Gastroesophageal sphincter (tissue), 4 donors: ENCODE results near the gene CYCS. TPM values are rescaled to one million over a fixed set of nuclear protein-coding genes. Genes with fewer than 3 reads are reported as not detected.

Experiments used
- ATAC-seq: fragments of 150-250 bp; one replicate; pipeline ENCODE4 v1.9.1; 2016; ENCODE audit warnings: mild to moderate bottlenecking, moderate library complexity
- H3K27ac ChIP-seq, 4 donors: fragments of 200-600 bp; sonication (generic) in 3 of 4; 1 replicate in 3 of 4; 2 replicates in 1 of 4; pipeline ENCODE4 v1.5.1; 2016 to 2019
- H3K27me3 ChIP-seq: fragments of 200-600 bp; sonication (generic); one replicate; pipeline ENCODE4 v1.5.1; 2019
- H3K36me3 ChIP-seq, 2 donors: fragments of 200-600 bp; sonication (generic); one replicate each; pipeline ENCODE4 v1.5.1; 2019; ENCODE audit warnings: control low read depth in 1 of 2
- H3K4me1 ChIP-seq, 3 donors: fragments of 200-600 bp; sonication (generic); 1 replicate in 2 of 3; 2 replicates in 1 of 3; pipeline ENCODE4 v1.5.1; 2016 to 2019; ENCODE audit warnings: control low read depth in 2 of 3
- H3K4me3 ChIP-seq, 2 donors: fragments of 200-600 bp; sonication (generic); one replicate each; pipeline ENCODE4 v1.5.1; 2019; ENCODE audit warnings: mild to moderate bottlenecking in 1 of 2, moderate library complexity in 1 of 2
- H3K9me3 ChIP-seq, 3 donors: fragments of 200-600 bp; sonication (generic); one replicate each; pipeline ENCODE4 v1.5.1; 2017 to 2019; ENCODE audit warnings: control low read depth in 2 of 3
- CTCF ChIP-seq, 4 experiments: fragments of 200-600 bp in 2 of 4; fragments of 450-650 bp in 2 of 4; sonication (generic) in 1 of 4; IDR thresholded peaks; one replicate each; pipeline ENCODE4 v1.5.1; 2017 to 2019; ENCODE audit warnings: antibody characterized with exemption in 4 of 4, mild to moderate bottlenecking in 2 of 4, moderate library complexity in 2 of 4
- EP300 ChIP-seq: sonication (generic); formaldehyde crosslinking; IDR thresholded peaks from one replicate; pipeline ENCODE4 v1.6.1; 2017; ENCODE audit warnings: antibody characterized with exemption, mild to moderate bottlenecking
- POLR2A ChIP-seq, 2 donors: fragments of 450-650 bp; IDR thresholded peaks; one replicate each; pipeline ENCODE4 v1.6.1; 2017; ENCODE audit warnings: antibody characterized with exemption in 2 of 2, mild to moderate bottlenecking in 2 of 2, moderate library complexity in 1 of 2
- POLR2AphosphoS5 ChIP-seq: sonication (generic); formaldehyde crosslinking; IDR thresholded peaks from one replicate; pipeline ENCODE4 v1.6.1; 2017; ENCODE audit warnings: antibody characterized with exemption
- WGBS, 2 donors: methylation state at CpG; one replicate each; pipeline ENCODE4 v1.1.5; 2018; ENCODE audit warnings: low coverage in 1 of 2; 5-methylcytosine and 5-hydroxymethylcytosine counted together
- total RNA-seq, 4 donors: library from RNA; depleted of rRNA; stranded (reverse); fragments of >200 nt; gene quantifications; one replicate each; pipeline ENCODE4 v1.1.0, GENCODE V29; 2016

The CYCS gene
- total RNA-seq, 4 donors from 2014 or later: 44.2 to 61.2 (median 48.5) TPM

GRCh38 chr7:25075459-25075858, 49.6 kb downstream of the CYCS start:
- H3K27me3 ChIP-seq: no peaks in the 10 kb centered on the region
- TF ChIP-seq POLR2AphosphoS5 (no peak), EP300 (no peak), POLR2A (IDR thresholded peaks at IDR 0.05) (no peak), CTCF (IDR thresholded peaks at IDR 0.05) (no peak)
- H3K4me1 ChIP-seq: no peaks in the 10 kb centered on the region
- no peak for ATAC-seq
- H3K9me3 ChIP-seq: no peaks in the 10 kb centered on the region
- no peak overlapping the region for H3K4me3 ChIP-seq
- H3K36me3 ChIP-seq: no peaks in the 10 kb centered on the region
- 73 to 76% methylated on average over 7 to 8 of the region's 8 CpGs for WGBS, 2 donors
- no peak overlapping the region for H3K27ac ChIP-seq

- Histone ChIP-seq H3K9me3 (no peaks in the 10 kb centered on the region), H3K36me3 (no peaks in the 10 kb centered on the region), H3K27me3 (no peaks in the 10 kb centered on the region), H3K4me3 (no peak overlapping the region), H3K27ac (no peak overlapping the region), H3K4me1 (peaks cover 0 to 11% (median 0%) of the 10 kb centered on the region in 3 donors)
- WGBS, 2 donors: 14 to 37% methylated on average over 2 of the region's 2 CpGs
- TF ChIP-seq CTCF (IDR thresholded peaks at IDR 0.05) (no peak), POLR2A (IDR thresholded peaks at IDR 0.05) (no peak), POLR2AphosphoS5 (no peak), EP300 (no peak)
- no peak for ATAC-seq
Observed at GRCh38 chr7:25073451-25073850, 51.6 kb downstream of the CYCS start.

Other genes starting within 250 kb of the CYCS start
- gene OSBPL3, start 145.1 kb downstream of the CYCS start, total RNA-seq: 10 to 100 TPM in 1 of 4 donors, 1 to 10 TPM in 3; 3.2 to 11.4 (median 6.4) TPM
- gene NPVF, start 103.2 kb upstream of the CYCS start, total RNA-seq: not detected